ENCODE results near the gene OR2T27. TPM values are rescaled to one million over a fixed set of nuclear protein-coding genes. Genes with fewer than 3 reads are reported as not detected.

OR2T27 gene
- total and polyA plus RNA-seq, 12 donors, result not detected

Other genes with a start within 250 kb of the OR2T27 start
- gene OR2T2, start 209.9 kb downstream of the OR2T27 start, total RNA-seq, result not detected
- gene OR2T2, start 209.9 kb downstream of the OR2T27 start, polyA plus RNA-seq, result not detected
- not detected for gene OR2T3, start 182.2 kb downstream of the OR2T27 start, total RNA-seq
- gene OR2T3, start 182.2 kb downstream of the OR2T27 start, polyA plus RNA-seq, result not detected
- gene OR2T5, start 166.9 kb downstream of the OR2T27 start, total RNA-seq, result not detected
- not detected for gene OR2T5, start 166.9 kb downstream of the OR2T27 start, polyA plus RNA-seq
- gene OR2G6, start 147.5 kb downstream of the OR2T27 start, total RNA-seq, result not detected
- not detected for gene OR2G6, start 147.5 kb downstream of the OR2T27 start, polyA plus RNA-seq
- not detected for gene OR2T29, start 92.8 kb downstream of the OR2T27 start, total RNA-seq
- not detected for gene OR2T29, start 92.8 kb downstream of the OR2T27 start, polyA plus RNA-seq
- not detected for gene OR2T34, start 80.8 kb downstream of the OR2T27 start, total RNA-seq
- gene OR2T34, start 80.8 kb downstream of the OR2T27 start, polyA plus RNA-seq, result not detected
- not detected for gene OR2T10, start 57.8 kb downstream of the OR2T27 start, total RNA-seq
- gene OR2T10, start 57.8 kb downstream of the OR2T27 start, polyA plus RNA-seq, result not detected
- not detected for gene OR2T11, start 20.4 kb downstream of the OR2T27 start, total RNA-seq
- not detected for gene OR2T11, start 20.4 kb downstream of the OR2T27 start, polyA plus RNA-seq
- not detected for gene OR2T35, start 10.2 kb downstream of the OR2T27 start, total RNA-seq
- gene OR2T35, start 10.2 kb downstream of the OR2T27 start, polyA plus RNA-seq, result not detected
- gene OR14I1, start 47.2 kb upstream of the OR2T27 start, total RNA-seq, result not detected
- gene OR14I1, start 47.2 kb upstream of the OR2T27 start, polyA plus RNA-seq, result not detected
- gene LYPD8, start 100.2 kb upstream of the OR2T27 start, total RNA-seq, result not detected
- gene LYPD8, start 100.2 kb upstream of the OR2T27 start, polyA plus RNA-seq, result under 1 TPM in 1 of 3 donors, not detected in 2; 0.13 TPM
- gene SH3BP5L, start 170.4 kb upstream of the OR2T27 start, total RNA-seq, result 10 to 100 TPM; 19.3 to 36.9 (median 27.1) TPM
- gene SH3BP5L, start 170.4 kb upstream of the OR2T27 start, polyA plus RNA-seq, result 10 to 100 TPM; 15.4 to 29.2 (median 16.9) TPM
- gene ZNF672, start 182.7 kb upstream of the OR2T27 start, total RNA-seq, result 10 to 100 TPM; 16.2 to 47.5 (median 30.0) TPM
- 10 to 100 TPM in 2 of 3 donors, 1 to 10 TPM in 1; 9.5 to 14.8 (median 12.5) TPM for gene ZNF672, start 182.7 kb upstream of the OR2T27 start, polyA plus RNA-seq
- 10 to 100 TPM; 11.5 to 70.2 (median 27.8) TPM for gene ZNF692, start 203.6 kb upstream of the OR2T27 start, total RNA-seq
- 100 to 1,000 TPM in 2 of 3 donors, 10 to 100 TPM in 1; 10.3 to 366 (median 155) TPM for gene ZNF692, start 203.6 kb upstream of the OR2T27 start, polyA plus RNA-seq